A673 (cell line): ENCODE results near the gene KLHDC8B. TPM values are rescaled to one million over a fixed set of nuclear protein-coding genes. Genes with fewer than 3 reads are reported as not detected.

Experiments
- BruUV-seq: library from RNA; stranded (reverse); fragments of 400-500 nt; replicated peaks from 2 replicates; lab custom pipeline; 2021; lab: Mats Ljungman, UMichigan
- CTCF ChIA-PET: fragments of 300-600 bp; sonication (Branson Sonifier 250); formaldehyde crosslinking; loops from one replicate; lab custom pipeline; 2022; ENCODE audit warnings: antibody characterized with exemption; lab: Charles Lee
- POLR2A ChIA-PET: fragments of 300-600 bp; sonication (Branson Sonifier 250); formaldehyde crosslinking; loops from one replicate; lab custom pipeline; 2022; ENCODE audit warnings: antibody characterized with exemption; ENCODE audit not compliant: low non-redundant PET; lab: Charles Lee
- DNase-seq: peaks from one replicate; pipeline ENCODE4 v3.0.0-alpha.2; 2015; ENCODE audit warnings: low spot score
- H3K27ac ChIP-seq: fragments of 200-600 bp; sonication (generic); 2 replicates; pipeline ENCODE4 v1.5.1; 2016; ENCODE audit warnings: mixed run types, low read depth, mild to moderate bottlenecking, mixed read lengths, antibody characterized with exemption, low read length; ENCODE audit not compliant: poor library complexity, severe bottlenecking
- H3K27me3 ChIP-seq: fragments of 200-600 bp; sonication (generic); replicated peaks from 2 replicates; pipeline ENCODE4 v1.6.1; 2017; ENCODE audit warnings: mixed run types, low read depth, mild to moderate bottlenecking, mixed read lengths, antibody characterized with exemption, low read length; ENCODE audit not compliant: insufficient read depth, poor library complexity
- H3K36me3 ChIP-seq: fragments of 200-600 bp; sonication (generic); 2 replicates; pipeline ENCODE4 v1.6.1; 2016; ENCODE audit warnings: mixed run types, mild to moderate bottlenecking, mixed read lengths, antibody characterized with exemption, low read length; ENCODE audit not compliant: insufficient read depth, poor library complexity, severe bottlenecking
- H3K4me1 ChIP-seq: fragments of 200-600 bp; sonication (generic); 2 replicates; pipeline ENCODE4 v1.6.1; 2017; ENCODE audit warnings: mixed run types, mild to moderate bottlenecking, mixed read lengths, antibody characterized with exemption, low read length; ENCODE audit not compliant: insufficient read depth, poor library complexity, severe bottlenecking
- H3K4me3 ChIP-seq: fragments of 200-600 bp; sonication (generic); 2 replicates; pipeline ENCODE4 v1.5.1; 2016; ENCODE audit warnings: low read depth, mixed run types, mild to moderate bottlenecking, mixed read lengths, low read length; ENCODE audit not compliant: poor library complexity, severe bottlenecking
- H3K9me3 ChIP-seq: fragments of 200-600 bp; sonication (generic); 2 replicates; pipeline ENCODE4 v1.6.1; 2016; ENCODE audit warnings: mixed run types, low read depth, mild to moderate bottlenecking, mixed read lengths, antibody characterized with exemption, low read length; ENCODE audit not compliant: poor library complexity, severe bottlenecking
- CTCF ChIP-seq: fragments of 300-800, 200-600 bp; sonication (generic); conservative IDR thresholded peaks from 2 replicates; pipeline ENCODE4 v1.5.1; 2017; ENCODE audit warnings: low read depth, mild to moderate bottlenecking, antibody characterized with exemption, low read length, moderate library complexity, mixed read lengths
- EZH2 ChIP-seq: fragments of 200-600 bp; sonication (generic); IDR thresholded peaks from 2 replicates; pipeline ENCODE4 v1.6.1; 2017; ENCODE audit warnings: borderline replicate concordance, low read depth, mild to moderate bottlenecking, mixed read lengths, antibody characterized with exemption, low read length; ENCODE audit not compliant: poor library complexity, severe bottlenecking
- intact Hi-C: fragments of 100-400 bp; cut with micrococcal nuclease; formaldehyde crosslinking; loops from one replicate; pipeline ENCODE4 v1.10.0; 2022; ENCODE audit not compliant: unreplicated experiment
- total RNA-seq: library from RNA; stranded (reverse); gene quantifications from 2 replicates; pipeline ENCODE4 v1.2.3, GENCODE V29; 2021

Gene KLHDC8B
- total RNA-seq, 1 experiment from 2014 or later: 5.1 TPM

GRCh38 chr3:49198611-49199230, 27.3 kb downstream of the KLHDC8B start:
- H3K4me3 ChIP-seq: no peak overlapping the region
- BruUV-seq: no TSS peak
- H3K27ac ChIP-seq: no peak overlapping the region
- POLR2A ChIA-PET: no interaction called here
- intact Hi-C loops: no loop called here
- CTCF ChIA-PET: interaction anchor here (0.6 kb wide), 1 partner anchor 414 kb away, joined by 3 read pairs; no protein-coding TSS in a partner anchor
- no peaks in the 10 kb centered on the region for H3K36me3 ChIP-seq
- H3K4me1 ChIP-seq: no peaks in the 10 kb centered on the region
- DNase-seq: no peak
- no peaks in the 10 kb centered on the region for H3K27me3 ChIP-seq
- H3K9me3 ChIP-seq: no peaks in the 10 kb centered on the region
- TF ChIP-seq CTCF: no peak
- no peak for TF ChIP-seq EZH2

GRCh38 chr3:49199239-49199899, 28.0 kb downstream of the KLHDC8B start:
- Histone ChIP-seq H3K27ac (no peak overlapping the region), H3K36me3 (no peaks in the 10 kb centered on the region), H3K9me3 (no peaks in the 10 kb centered on the region), H3K27me3 (no peaks in the 10 kb centered on the region), H3K4me1 (no peaks in the 10 kb centered on the region), H3K4me3 (no peak overlapping the region)
- ChIA-PET POLR2A (no interaction called here), CTCF (no interaction called here)
- intact Hi-C loops: no loop called here
- DNase-seq: peak; percentile 61
- TF ChIP-seq EZH2 (no peak), CTCF (no peak)
- BruUV-seq: no TSS peak

- intact Hi-C loops: no loop called here
- no peaks in the 10 kb centered on the region for H3K9me3 ChIP-seq
- H3K27ac ChIP-seq: no peak overlapping the region
- DNase-seq: no peak
- no peaks in the 10 kb centered on the region for H3K4me1 ChIP-seq
- CTCF ChIA-PET: no interaction called here
- no peak overlapping the region for H3K4me3 ChIP-seq
- no peaks in the 10 kb centered on the region for H3K36me3 ChIP-seq
- TF ChIP-seq CTCF (no peak), EZH2 (no peak)
- H3K27me3 ChIP-seq: no peaks in the 10 kb centered on the region
- no TSS peak for BruUV-seq
- POLR2A ChIA-PET: no interaction called here
These were observed 28.5 kb downstream of the KLHDC8B start for GRCh38 chr3:49199900-49200281.
